Activated T-cell treated with anti-CD3 and anti-CD28 coated beads for 1 hour (primary cell): ENCODE measurements around the gene COG4.
"Not testable (repeated sequence)": the region's sequence is repeated elsewhere in the genome, so short reads cannot be mapped to it uniquely, and the experiment has no call there.

Experiments used
- DNase-seq: peaks from one replicate; pipeline ENCODE4 v3.0.0-alpha.2; 2020; ENCODE audit warnings: low read depth

COG4 gene

GRCh38 chr16:70457446-70458166 is 65.7 kb downstream of the COG4 start:
- DNase-seq, result no peak

- DNase-seq, result no peak
Measured at GRCh38 chr16:70455910-70456309, 67.4 kb downstream of the COG4 start.

- DNase-seq, result peak; percentile 60
Measured at GRCh38 chr16:70454222-70455034, 68.9 kb downstream of the COG4 start, which contains the start of gene FCSK. Gene FCSK (plus strand): TSS chr16:70454595. CDS start chr16:70463191, 8,596 bp downstream.

GRCh38 chr16:70453892-70454221 is 69.5 kb downstream of the COG4 start:
- no peak for DNase-seq

GRCh38 chr16:70453117-70453891 is 70.0 kb downstream of the COG4 start:
- no peak for DNase-seq

- DNase-seq, result not testable (repeated sequence)
Measured at GRCh38 chr16:70451004-70451340, 72.4 kb downstream of the COG4 start.

GRCh38 chr16:70450142-70451003 is 73.0 kb downstream of the COG4 start:
- not testable (repeated sequence) for DNase-seq

- no peak for DNase-seq
Measured at GRCh38 chr16:70448075-70448474, 75.3 kb downstream of the COG4 start.

- DNase-seq, result no peak
Measured at GRCh38 chr16:70444249-70445063, 78.9 kb downstream of the COG4 start.

- no peak for DNase-seq
Measured at GRCh38 chr16:70442344-70442743, 81.0 kb downstream of the COG4 start.

- no peak for DNase-seq
Measured at GRCh38 chr16:70441406-70441990, 81.9 kb downstream of the COG4 start.

- DNase-seq, result no peak
Measured at GRCh38 chr16:70440009-70440692, 83.2 kb downstream of the COG4 start.

GRCh38 chr16:70438969-70439862 is 84.1 kb downstream of the COG4 start, which contains the start of gene ST3GAL2:
Gene ST3GAL2 (minus strand): TSS chr16:70439100. CDS start chr16:70398530, 40,570 bp downstream.
- DNase-seq, result peak; percentile 90

- no peak for DNase-seq
Measured at GRCh38 chr16:70438585-70438968, 84.8 kb downstream of the COG4 start.

- DNase-seq, result no peak
Measured at GRCh38 chr16:70437582-70438557, 85.5 kb downstream of the COG4 start.

- DNase-seq, result no peak
Measured at GRCh38 chr16:70437017-70437581, 86.3 kb downstream of the COG4 start.
